Neural cell (in vitro differentiated cells): ENCODE data around the gene SPANXD. TPM values are rescaled to one million over a fixed set of nuclear protein-coding genes. Genes with fewer than 3 reads are reported as not detected.

ENCODE experiments used
- polyA plus RNA-seq: library from polyadenylated mRNA; depleted of rRNA; stranded (reverse); fragments of >200 nt; gene quantifications from 2 replicates; pipeline ENCODE4 v1.2.3, GENCODE V29; 2014

The SPANXD gene
- polyA plus RNA-seq, 1 donor from 2014 or later: not detected

Other genes starting within 250 kb of the SPANXD start
- not detected in 2 replicates for gene SPANXA1, start 114.0 kb downstream of the SPANXD start, polyA plus RNA-seq
- not detected in 2 replicates for gene SPANXA2, start 109.0 kb downstream of the SPANXD start, polyA plus RNA-seq
- gene MAGEC3, start 139.6 kb upstream of the SPANXD start, polyA plus RNA-seq: 2.3 and 3.6 TPM in 2 replicates
- not detected in 2 replicates for gene MAGEC1, start 205.2 kb upstream of the SPANXD start, polyA plus RNA-seq